K562 (cell line): ENCODE data around the gene EVL. TPM values are rescaled to one million over a fixed set of nuclear protein-coding genes. Genes with fewer than 3 reads are reported as not detected.
A peak's percentile ranks its signal among the peaks of the same experiment; 100 is the strongest.

Source experiments
- CBFB ChIP-seq: sonication (generic); formaldehyde crosslinking; IDR thresholded peaks from 2 replicates; pipeline ENCODE4 v1.4.0; 2020; ENCODE audit warnings: mild to moderate bottlenecking, missing genetic modification reagents
- CREB1 ChIP-seq, 2 experiments: sonication (generic) in 1 of 2; formaldehyde crosslinking in 1 of 2; IDR thresholded peaks; 2 replicates each; pipeline versions ENCODE4 v1.6.1 to v1.8.0; 2012 to 2022; ENCODE audit warnings: inconsistent platforms in 1 of 2, mild to moderate bottlenecking in 1 of 2, missing genetic modification reagents in 1 of 2, moderate library complexity in 1 of 2
- ESRRB ChIP-seq: fragments of 250-450 bp; sonication (Bioruptor Pico); IDR thresholded peaks from 2 replicates; pipeline ENCODE4 v1.5.0; 2020; ENCODE audit warnings: mild to moderate bottlenecking, moderate library complexity, borderline replicate concordance
- GABPB2 ChIP-seq: fragments of 250-450 bp; sonication (Bioruptor Pico); conservative IDR thresholded peaks from 2 replicates; pipeline ENCODE4 v1.5.1; 2021; ENCODE audit warnings: mild to moderate bottlenecking
- HLTF ChIP-seq: fragments of 450-650 bp; IDR thresholded peaks from 2 replicates; pipeline ENCODE4 v1.6.1; 2016
- MEIS2 ChIP-seq: fragments of 450-650 bp; IDR thresholded peaks from 2 replicates; pipeline ENCODE4 v1.6.1; 2014; ENCODE audit warnings: mild to moderate bottlenecking; ENCODE audit not compliant: partially characterized antibody
- MYBL2 ChIP-seq, 2 experiments: fragments of 450-650 bp in 1 of 2; sonication (generic) in 1 of 2; formaldehyde crosslinking in 1 of 2; IDR thresholded peaks; 2 replicates each; pipeline versions ENCODE4 v1.6.1 to v1.8.1; 2017 to 2022; ENCODE audit warnings: borderline replicate concordance in 1 of 2, inconsistent platforms in 1 of 2, low read depth in 1 of 2, mild to moderate bottlenecking in 1 of 2, missing genetic modification reagents in 1 of 2, moderate library complexity in 1 of 2
- NEUROD1 ChIP-seq: fragments of 150-350 bp; IDR thresholded peaks from 2 replicates; pipeline ENCODE4 v1.6.1; 2014; ENCODE audit warnings: borderline replicate concordance, low read length, low read depth; ENCODE audit not compliant: partially characterized antibody
- OTX1 ChIP-seq: fragments of 450-650 bp; formaldehyde crosslinking; IDR thresholded peaks from 2 replicates; pipeline ENCODE4 v1.4.0; 2022; ENCODE audit warnings: mild to moderate bottlenecking
- SAFB2 ChIP-seq: fragments of 200-400 bp; formaldehyde crosslinking; IDR thresholded peaks from 2 replicates; pipeline ENCODE4 v1.6.1; 2018; ENCODE audit warnings: borderline replicate concordance, low read length, low read depth, moderate library complexity; ENCODE audit not compliant: severe bottlenecking
- SMAD1 ChIP-seq: fragments of 150-350 bp; IDR thresholded peaks from 2 replicates; pipeline ENCODE4 v1.6.1; 2014; ENCODE audit warnings: low read length, low read depth; ENCODE audit not compliant: partially characterized antibody
- TARDBP ChIP-seq: fragments of 450-650 bp; IDR thresholded peaks from 2 replicates; pipeline ENCODE4 v1.6.1; 2016
- TSHZ1 ChIP-seq: fragments of 250-450 bp; sonication (Bioruptor Pico); IDR thresholded peaks from 2 replicates; pipeline ENCODE4 v1.4.0; 2020; ENCODE audit warnings: mild to moderate bottlenecking, moderate library complexity
- ZNF395 ChIP-seq: fragments of 200-800 bp; sonication (Bioruptor generic); IDR thresholded peaks from 2 replicates; pipeline ENCODE4 v1.6.1; 2017; ENCODE audit warnings: missing genetic modification characterization, missing compliant biosample characterization
- ZNF609 ChIP-seq: sonication (generic); formaldehyde crosslinking; IDR thresholded peaks from 2 replicates; pipeline ENCODE4 v1.8.1; 2023; ENCODE audit warnings: missing genetic modification reagents, mild to moderate bottlenecking, borderline replicate concordance
- ZNF764 ChIP-seq: fragments of 250-450 bp; sonication (Bioruptor Pico); IDR thresholded peaks from 2 replicates; pipeline ENCODE4 v1.4.0; 2020; ENCODE audit warnings: low read depth, mild to moderate bottlenecking, moderate library complexity
- ZNF766 ChIP-seq: fragments of 200-800 bp; sonication (Bioruptor generic); conservative IDR thresholded peaks from 2 replicates; pipeline ENCODE4 v1.6.1; 2016; ENCODE audit warnings: missing genetic modification characterization, missing compliant biosample characterization
- polyA plus RNA-seq, 8 experiments: library from polyadenylated mRNA; depleted of rRNA in 4 of 8; stranded (reverse) in 5 of 8; unstranded in 3 of 8; fragments of >200 nt; fragmentation: Nextera tagmentation in 2 of 8; fragmentation: Illumina TruSeq in 1 of 8; extraction: Ambion mirVana in 2 of 8; extraction: Trizol in 1 of 8; gene quantifications; 2 replicates each; pipeline versions ENCODE4 v1.2.1 to v1.2.3, GENCODE V29; 2011 to 2014; ENCODE audit warnings: inconsistent platforms in 1 of 8, missing spikeins in 1 of 8
- total RNA-seq, 7 experiments: library from RNA; depleted of rRNA in 6 of 7; stranded (reverse); fragments of >200 nt in 6 of 7; fragmentation: Illumina TruSeq in 2 of 7; extraction: Trizol in 2 of 7; gene quantifications; 2 replicates each; pipeline versions ENCODE4 v1.2.1 to v1.2.3, GENCODE V29; 2011 to 2021; ENCODE audit warnings: low replicate concordance in 1 of 7

The EVL gene
- total and polyA plus RNA-seq, 9 of the 15 experiments (the other 6 are each of a cell fraction or from before 2014, with no cell fraction given) = 2.9 to 43.4 (median 23.9) TPM

- peak; percentile 66 for TF ChIP-seq MEIS2
- no peak for TF ChIP-seq TSHZ1
- no peak for TF ChIP-seq SAFB2
- 0 out of 2 replicates have a peak, but pooled peaks have one; percentile 22 for TF ChIP-seq ZNF766 (CRISPR knock-in tag)
- peak; percentile 95; the same call in 1 of the 2 replicates for TF ChIP-seq TARDBP
- TF ChIP-seq ZNF395 (CRISPR knock-in tag) = peak; percentile 82
- TF ChIP-seq ZNF764 (CRISPR knock-in tag) = no peak
- TF ChIP-seq OTX1 (CRISPR knock-in tag) = no peak
- no peak for TF ChIP-seq SMAD1
- TF ChIP-seq GABPB2 (CRISPR knock-in tag) = no peak
- no peak for TF ChIP-seq ESRRB (CRISPR knock-in tag)
- TF ChIP-seq HLTF = no peak
- TF ChIP-seq NEUROD1 = peak; percentile 49
- TF ChIP-seq CBFB (CRISPR knock-in tag) = no peak
- TF ChIP-seq ZNF609 (CRISPR knock-in tag) = no peak
- TF ChIP-seq MYBL2 (IDR thresholded peaks at IDR 0.05; ENCODE audit: low read depth) = no peak
- no peak for TF ChIP-seq MYBL2 (CRISPR knock-in tag; IDR thresholded peaks at IDR 0.05; ENCODE audit: borderline replicate concordance)
- TF ChIP-seq CREB1 (IDR thresholded peaks at IDR 0.05) = peak; percentile 54; the same call in 1 of the 2 replicates
- TF ChIP-seq CREB1 (CRISPR knock-in tag; IDR thresholded peaks at IDR 0.05) = peak; percentile 75
These were observed 127.6 kb downstream of the EVL start (continued) for GRCh38 chr14:100192672-100193416.
